Ovary (tissue), 9 donors: Measurements from ENCODE around the gene CFAP97D2. TPM values are rescaled to one million over a fixed set of nuclear protein-coding genes. Genes with fewer than 3 reads are reported as not detected.

Source experiments
- DNase-seq, 5 donors: peaks; one replicate each; pipeline ENCODE4 v3.0.0-alpha.2; 2019 to 2020
- H3K27ac ChIP-seq, 2 donors: fragments of 200-600 bp; one replicate each; pipeline versions ENCODE4 v1.5.1 to v1.8.0; 2019 to 2022
- H3K27me3 ChIP-seq: fragments of 200-600 bp; one replicate; pipeline ENCODE4 v1.8.0; 2022
- H3K36me3 ChIP-seq: fragments of 200-600 bp; sonication (generic); one replicate; pipeline ENCODE4 v1.5.1; 2019
- H3K4me1 ChIP-seq: one replicate; pipeline ENCODE4 v1.8.1; 2013; ENCODE audit warnings: mild to moderate bottlenecking, moderate library complexity; ENCODE audit not compliant: insufficient read depth
- H3K4me3 ChIP-seq: fragments of 200-600 bp; sonication (generic); one replicate; pipeline ENCODE4 v1.5.1; 2017
- H3K9me3 ChIP-seq, 2 donors: fragments of 200-600 bp in 1 of 2; sonication (generic) in 1 of 2; one replicate each; pipeline versions ENCODE4 v1.5.1 to v1.8.1; 2013 to 2019; ENCODE audit warnings: mild to moderate bottlenecking in 1 of 2, moderate library complexity in 1 of 2
- EP300 ChIP-seq: sonication (generic); formaldehyde crosslinking; IDR thresholded peaks from one replicate; pipeline ENCODE4 v1.6.1; 2017; ENCODE audit warnings: antibody characterized with exemption
- POLR2A ChIP-seq: fragments of 450-650 bp; IDR thresholded peaks from one replicate; pipeline ENCODE4 v1.6.1; 2017; ENCODE audit warnings: antibody characterized with exemption, mild to moderate bottlenecking, moderate library complexity
- WGBS, 3 donors: extraction: QIAGEN DNeasy Blood & Tissue Kit in 1 of 3; methylation state at CpG; one replicate each; pipeline versions ENCODE4 v1.1.5 to v1.1.7; 2013 to 2017; 5-methylcytosine and 5-hydroxymethylcytosine counted together
- intact Hi-C, 4 donors: fragments of 100-400 bp; cut with DNase I; formaldehyde crosslinking; loops; one replicate each; pipeline versions ENCODE4 v1.11.0 to v1.15.1; 2022 to 2023
- polyA plus RNA-seq, 2 donors: library from polyadenylated mRNA; stranded (reverse); fragments of 200-250 nt in 1 of 2; fragments of 350-450 nt in 1 of 2; fragmentation: Illumina TruSeq in 1 of 2; extraction: RNeasy Lipid Tissue Mini Kit (QIAGEN cat#74804) in 1 of 2; gene quantifications; one replicate each; pipeline ENCODE4 v1.2.3, GENCODE V29; 2013 to 2014
- total RNA-seq, 7 donors: library from RNA; depleted of rRNA in 2 of 7; stranded (reverse); fragments of >200 nt in 2 of 7; fragmentation: NEBNext Ultra II Directional in 3 of 7; extraction: Animal tissue kit (Norgen Biotek cat#: 25700) in 3 of 7; gene quantifications; one replicate each; pipeline versions ENCODE4 v1.1.0 to v1.2.4, GENCODE V29; 2016 to 2023
- TF ChIP-seq, protein P1 (sequence below), 3 donors: fragments of 450-650 bp in 2 of 3; fragments of 200-600 bp in 1 of 3; IDR thresholded peaks; one replicate each; pipeline versions ENCODE4 v1.5.1 to v1.8.0; 2016 to 2022; ENCODE audit warnings: antibody characterized with exemption in 3 of 3, mild to moderate bottlenecking in 1 of 3
- donor health status: DM: no; HTN: no; CAD: no; lungs with moderate emphysema.
- donor health status: DM: no; HTN: no; CAD: no.
- donor health status: Bipolar disorder and iron deficiency.
- donor health status: DM: yes; HTN: yes; CAD: no.
- donor health status: DM: no; HTN: no; CAD: no.
- donor health status: DM: yes; HTN: yes; CAD: no.

CFAP97D2 gene
- total and polyA plus RNA-seq, 9 donors, result 0.28 to 5.2 (median 3.1) TPM; not detected in 6

GRCh38 chr13:114166381-114167131, 12.5 kb upstream of the CFAP97D2 start:
- H3K4me1 ChIP-seq, result peaks cover 5% of the 10 kb centered on the region
- no peaks in the 10 kb centered on the region for H3K27me3 ChIP-seq
- TF ChIP-seq, protein P1, sequence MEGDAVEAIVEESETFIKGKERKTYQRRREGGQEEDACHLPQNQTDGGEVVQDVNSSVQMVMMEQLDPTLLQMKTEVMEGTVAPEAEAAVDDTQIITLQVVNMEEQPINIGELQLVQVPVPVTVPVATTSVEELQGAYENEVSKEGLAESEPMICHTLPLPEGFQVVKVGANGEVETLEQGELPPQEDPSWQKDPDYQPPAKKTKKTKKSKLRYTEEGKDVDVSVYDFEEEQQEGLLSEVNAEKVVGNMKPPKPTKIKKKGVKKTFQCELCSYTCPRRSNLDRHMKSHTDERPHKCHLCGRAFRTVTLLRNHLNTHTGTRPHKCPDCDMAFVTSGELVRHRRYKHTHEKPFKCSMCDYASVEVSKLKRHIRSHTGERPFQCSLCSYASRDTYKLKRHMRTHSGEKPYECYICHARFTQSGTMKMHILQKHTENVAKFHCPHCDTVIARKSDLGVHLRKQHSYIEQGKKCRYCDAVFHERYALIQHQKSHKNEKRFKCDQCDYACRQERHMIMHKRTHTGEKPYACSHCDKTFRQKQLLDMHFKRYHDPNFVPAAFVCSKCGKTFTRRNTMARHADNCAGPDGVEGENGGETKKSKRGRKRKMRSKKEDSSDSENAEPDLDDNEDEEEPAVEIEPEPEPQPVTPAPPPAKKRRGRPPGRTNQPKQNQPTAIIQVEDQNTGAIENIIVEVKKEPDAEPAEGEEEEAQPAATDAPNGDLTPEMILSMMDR (IDR thresholded peaks at IDR 0.05), result no peak
- TF ChIP-seq EP300 (no peak), POLR2A (no peak)
- H3K27ac ChIP-seq, result no peak overlapping the region
- no peaks in the 10 kb centered on the region for H3K9me3 ChIP-seq
- no peak for DNase-seq
- H3K36me3 ChIP-seq, result no peaks in the 10 kb centered on the region
- intact Hi-C loops, result no loop called here
- H3K4me3 ChIP-seq, result no peak overlapping the region
- 54 to 70% (median 68%) methylated on average over 20 of the region's 20 CpGs for WGBS, 3 donors

DNA sequence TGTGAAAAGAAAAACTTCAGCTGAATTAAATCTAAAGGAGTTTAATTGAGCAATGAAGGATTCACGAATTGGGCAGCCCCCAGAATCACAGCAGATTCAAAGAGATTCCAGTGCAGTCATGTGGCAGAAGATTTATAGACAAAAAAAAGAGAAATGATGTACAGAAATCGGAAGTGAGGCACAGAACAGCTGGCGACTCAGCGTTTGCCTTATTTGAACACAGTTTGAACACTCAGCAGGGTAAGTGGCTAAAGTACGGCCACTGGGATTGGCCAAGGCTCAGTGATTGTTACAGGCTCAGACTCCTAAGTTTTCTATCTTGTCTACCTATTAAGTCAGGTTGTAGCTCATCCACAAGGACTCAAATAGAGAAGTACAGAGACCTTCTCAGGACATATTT, 11.6 kb upstream of the CFAP97D2 start:
- H3K4me3 ChIP-seq, result no peak overlapping the region
- WGBS, 3 donors, result 75 to 86% (median 82%) methylated on average over 5 of the region's 5 CpGs
- intact Hi-C loops, result no loop called here
- no peak for DNase-seq
- no peak for TF ChIP-seq EP300
- TF ChIP-seq, protein P1 (IDR thresholded peaks at IDR 0.05), result no peak
- no peak for TF ChIP-seq POLR2A
- peaks cover under 1% of the 10 kb centered on the region for H3K4me1 ChIP-seq
- no peak overlapping the region for H3K27ac ChIP-seq
- no peaks in the 10 kb centered on the region for H3K27me3 ChIP-seq
- no peaks in the 10 kb centered on the region for H3K36me3 ChIP-seq
- H3K9me3 ChIP-seq, result no peaks in the 10 kb centered on the region

DNA sequence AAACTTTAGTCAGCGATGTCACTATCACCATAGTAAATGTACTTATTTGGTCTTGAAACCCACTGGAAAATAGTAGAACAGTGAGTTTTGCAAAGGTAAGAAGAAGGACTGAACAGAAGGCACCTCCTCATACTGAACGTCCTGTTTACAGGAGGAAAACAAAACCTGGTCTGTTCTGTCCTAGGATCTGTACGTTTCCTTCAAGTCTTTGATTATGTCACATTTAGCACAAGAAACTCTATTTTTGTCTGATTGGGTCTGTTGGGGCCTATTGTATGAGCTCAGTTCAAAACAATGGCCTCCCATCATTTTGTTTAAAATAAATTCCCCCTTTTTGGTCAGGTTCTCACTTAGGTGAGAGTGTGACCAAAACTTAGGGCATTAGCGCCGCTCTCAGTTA, 11.2 kb upstream of the CFAP97D2 start:
- 91 to 97% (median 93%) methylated on average over 5 of the region's 5 CpGs for WGBS, 3 donors

DNA sequence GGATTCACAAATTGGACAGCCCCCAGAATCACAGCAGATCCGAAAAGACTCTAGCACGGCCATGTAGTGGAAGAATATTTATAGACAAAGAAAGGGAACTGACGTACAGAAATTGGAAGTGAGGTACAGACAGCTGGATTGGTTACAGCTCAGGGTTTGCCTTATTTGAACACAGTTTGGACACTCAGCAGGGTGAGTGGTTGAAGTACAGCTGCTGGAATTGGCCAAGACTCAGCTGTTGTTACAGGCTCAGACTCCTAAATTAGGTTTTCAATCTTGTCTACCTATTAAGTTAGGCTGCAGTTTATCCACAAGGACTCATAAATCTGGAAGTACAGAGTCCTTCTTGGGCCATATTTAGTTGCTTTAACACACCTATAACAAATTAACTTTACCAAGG, 5.8 kb upstream of the CFAP97D2 start:
- Histone ChIP-seq H3K36me3 (no peaks in the 10 kb centered on the region), H3K27ac (no peak overlapping the region), H3K27me3 (no peaks in the 10 kb centered on the region), H3K4me1 (no peaks in the 10 kb centered on the region), H3K9me3 (no peaks in the 10 kb centered on the region), H3K4me3 (no peak overlapping the region)
- TF ChIP-seq EP300, result no peak
- no peak for TF ChIP-seq POLR2A
- TF ChIP-seq, protein P1 (IDR thresholded peaks at IDR 0.05), result no peak
- intact Hi-C loops, result no loop called here
- no peak for DNase-seq
- WGBS, 3 donors, result 80 to 85% (median 81%) methylated on average over 3 of the region's 3 CpGs

More for the DNA sequence above, 11.2 kb upstream of the CFAP97D2 start:
- H3K4me3 ChIP-seq, result no peak overlapping the region
- H3K36me3 ChIP-seq, result no peaks in the 10 kb centered on the region
- no peak overlapping the region for H3K27ac ChIP-seq
- DNase-seq, result no peak
- H3K4me1 ChIP-seq, result no peaks in the 10 kb centered on the region
- H3K27me3 ChIP-seq, result no peaks in the 10 kb centered on the region
- TF ChIP-seq, protein P1 (IDR thresholded peaks at IDR 0.05), result no peak
- TF ChIP-seq POLR2A (no peak), EP300 (no peak)
- intact Hi-C loops, result no loop called here
- H3K9me3 ChIP-seq, result no peaks in the 10 kb centered on the region
